A549 treated with Hydrocortisone at 1 μM for 4 hours (cell line): Measurements from ENCODE around the gene AREL1. TPM values are rescaled to one million over a fixed set of nuclear protein-coding genes. Genes with fewer than 3 reads are reported as not detected.

Source experiments
- total RNA-seq: library from RNA; stranded (reverse); fragments of 200-300 nt; extraction: Qiagen RNA extraction; gene quantifications from 5 replicates; pipeline ENCODE4 v1.2.3, GENCODE V29; 2022

AREL1 gene, protein sequence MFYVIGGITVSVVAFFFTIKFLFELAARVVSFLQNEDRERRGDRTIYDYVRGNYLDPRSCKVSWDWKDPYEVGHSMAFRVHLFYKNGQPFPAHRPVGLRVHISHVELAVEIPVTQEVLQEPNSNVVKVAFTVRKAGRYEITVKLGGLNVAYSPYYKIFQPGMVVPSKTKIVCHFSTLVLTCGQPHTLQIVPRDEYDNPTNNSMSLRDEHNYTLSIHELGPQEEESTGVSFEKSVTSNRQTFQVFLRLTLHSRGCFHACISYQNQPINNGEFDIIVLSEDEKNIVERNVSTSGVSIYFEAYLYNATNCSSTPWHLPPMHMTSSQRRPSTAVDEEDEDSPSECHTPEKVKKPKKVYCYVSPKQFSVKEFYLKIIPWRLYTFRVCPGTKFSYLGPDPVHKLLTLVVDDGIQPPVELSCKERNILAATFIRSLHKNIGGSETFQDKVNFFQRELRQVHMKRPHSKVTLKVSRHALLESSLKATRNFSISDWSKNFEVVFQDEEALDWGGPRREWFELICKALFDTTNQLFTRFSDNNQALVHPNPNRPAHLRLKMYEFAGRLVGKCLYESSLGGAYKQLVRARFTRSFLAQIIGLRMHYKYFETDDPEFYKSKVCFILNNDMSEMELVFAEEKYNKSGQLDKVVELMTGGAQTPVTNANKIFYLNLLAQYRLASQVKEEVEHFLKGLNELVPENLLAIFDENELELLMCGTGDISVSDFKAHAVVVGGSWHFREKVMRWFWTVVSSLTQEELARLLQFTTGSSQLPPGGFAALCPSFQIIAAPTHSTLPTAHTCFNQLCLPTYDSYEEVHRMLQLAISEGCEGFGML
- 20.8 to 28.0 TPM (median 25.2 TPM) in 5 replicates for total RNA-seq

DNA sequence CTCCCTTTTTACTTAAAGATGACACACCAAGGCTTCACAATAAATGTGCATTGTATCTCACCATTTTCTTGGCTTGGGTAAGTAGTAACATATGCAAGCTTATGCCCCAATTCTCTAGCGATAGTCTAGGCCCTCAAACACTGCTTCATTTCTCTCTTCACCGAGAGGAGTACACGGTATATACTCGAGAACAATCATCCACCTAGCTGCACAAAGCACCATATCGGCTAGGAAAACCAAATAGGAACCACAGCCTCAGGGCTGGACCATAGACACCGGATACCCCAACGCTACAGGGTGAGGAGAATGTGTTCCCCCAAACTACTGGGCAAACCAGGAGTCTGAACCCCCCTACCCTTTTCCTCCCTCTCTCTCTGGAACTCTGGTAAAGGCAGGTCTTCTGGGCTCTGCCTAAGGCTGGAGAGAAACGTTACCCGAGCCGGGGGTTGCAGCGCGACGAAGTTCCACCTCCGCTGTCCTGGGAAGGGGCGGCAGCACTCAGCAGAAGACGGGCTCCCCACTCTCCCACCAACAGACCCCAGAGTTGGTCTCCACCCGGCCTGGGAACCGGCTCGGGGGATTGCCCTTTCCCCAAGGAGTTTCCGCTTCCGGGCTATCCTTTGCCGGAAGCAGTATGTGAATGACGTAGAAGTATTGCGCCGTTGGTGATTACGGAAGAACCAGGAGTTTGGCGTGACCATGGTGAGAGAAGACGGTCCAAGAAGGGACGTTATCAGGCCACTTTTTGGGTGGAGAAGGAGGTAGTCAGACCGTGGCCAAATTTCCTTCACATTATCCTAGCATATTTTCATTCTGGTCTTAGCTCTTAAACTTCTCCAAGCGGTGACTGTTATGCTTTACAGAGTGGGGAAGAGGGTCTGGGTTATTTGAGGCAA lies at the start of gene AREL1, which contains the start of gene FCF1:
AREL1 (minus strand) TSS at position 582 of the 896 bp plus-strand sequence. CDS start 27,465 bp downstream, outside the sequence.
FCF1 (plus strand) TSS at position 646 of the 896 bp plus-strand sequence; CDS start at position 700, 54 bp downstream.

DNA sequence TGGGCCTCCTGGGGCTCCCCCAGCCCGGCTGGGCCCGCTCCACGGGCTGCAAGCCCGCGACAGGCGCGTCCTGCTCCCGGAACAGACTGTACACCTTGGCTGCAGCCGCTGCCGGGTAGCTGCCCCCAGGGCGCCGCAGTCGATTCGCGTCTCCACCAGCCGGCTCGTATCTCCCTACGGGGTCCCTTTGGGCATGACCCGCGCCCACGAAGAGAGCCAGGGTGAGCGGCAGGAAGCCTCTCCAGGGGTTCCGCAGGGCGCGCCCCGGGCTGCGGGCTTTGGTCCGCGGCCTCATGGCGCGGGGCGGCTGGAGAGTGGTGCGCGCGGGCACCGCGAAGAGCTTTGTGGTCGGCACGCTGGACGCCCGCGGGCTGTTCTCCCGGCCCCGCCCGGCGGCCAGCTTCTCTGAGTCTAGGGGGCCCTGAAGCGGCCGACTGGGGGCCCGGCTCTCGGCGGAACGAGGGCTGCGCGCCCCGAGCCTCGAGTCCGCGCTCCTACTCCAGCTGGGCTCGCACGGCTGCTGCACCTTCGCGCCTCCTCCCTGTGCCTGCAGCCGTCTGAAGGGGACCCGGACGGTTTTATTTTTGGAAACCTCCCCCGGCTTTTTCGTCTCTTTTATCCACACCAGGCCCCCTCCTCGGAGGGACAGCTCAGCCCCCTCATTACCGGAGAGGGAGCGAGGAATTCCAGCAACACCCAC lies 101.1 kb downstream of the AREL1 start, which contains the start of gene LTBP2:
LTBP2 (minus strand) TSS at position 588 of the 700 bp plus-strand sequence; CDS start at position 295, 293 bp downstream.

Other genes with a start within 250 kb of the AREL1 start
- gene NPC2, start 219.8 kb downstream of the AREL1 start, total RNA-seq, result 205 to 286 TPM (median 230 TPM) in 5 replicates
- 32.2 to 46.2 TPM (median 41.4 TPM) in 5 replicates for gene ISCA2, start 219.3 kb downstream of the AREL1 start, total RNA-seq
- gene LTBP2, start 100.8 kb downstream of the AREL1 start, total RNA-seq, result 7.6 to 12.4 TPM (median 10.8 TPM) in 5 replicates
- gene FCF1, start 64 bp upstream of the AREL1 start, total RNA-seq, result 38.5 to 80.2 TPM (median 46.5 TPM) in 5 replicates
- gene YLPM1, start 50.2 kb upstream of the AREL1 start, total RNA-seq, result 31.9 to 50.3 TPM (median 35.0 TPM) in 5 replicates
- not detected in 5 replicates for gene PROX2, start 163.1 kb upstream of the AREL1 start, total RNA-seq
- gene DLST, start 168.8 kb upstream of the AREL1 start, total RNA-seq, result 96.3 to 116 TPM (median 100 TPM) in 5 replicates
- gene RPS6KL1, start 210.2 kb upstream of the AREL1 start, total RNA-seq, result 0.21 to 0.67 TPM (median 0.45 TPM) in 5 replicates
- gene PGF, start 242.5 kb upstream of the AREL1 start, total RNA-seq, result 3.9 to 5.7 TPM (median 4.5 TPM) in 5 replicates